HL-60 (cell line): ENCODE results near the gene DPH6.
A peak's percentile ranks its signal among the peaks of the same experiment; 100 is the strongest.

ENCODE experiments used
- DNase-seq, 2 experiments: peaks; one replicate each; pipeline ENCODE4 v3.0.0-alpha.2; 2010 to 2020; ENCODE audit warnings: low read depth in 1 of 2, low spot score in 1 of 2
- H3K27ac ChIP-seq: fragments of 250-450 bp; sonication (Bioruptor Pico); replicated peaks from 2 replicates; pipeline ENCODE4 v1.5.1; 2020; ENCODE audit warnings: mild to moderate bottlenecking, moderate library complexity
- H3K27me3 ChIP-seq: fragments of 250-450 bp; sonication (Bioruptor Pico); 2 replicates; pipeline ENCODE4 v1.5.1; 2021; ENCODE audit warnings: mild to moderate bottlenecking, moderate library complexity; ENCODE audit not compliant: insufficient read depth, poor library complexity, severe bottlenecking
- H3K4me3 ChIP-seq: replicated peaks from 2 replicates; pipeline ENCODE4 v1.5.1; 2011; ENCODE audit warnings: mild to moderate bottlenecking, control low read depth, low read length; ENCODE audit not compliant: insufficient read depth
- GABPA ChIP-seq: IDR thresholded peaks from 2 replicates; pipeline ENCODE4 v1.6.1; 2012; ENCODE audit warnings: low read depth
- POLR2AphosphoS5 ChIP-seq: IDR thresholded peaks from 2 replicates; pipeline ENCODE4 v1.6.1; 2012; ENCODE audit warnings: low read depth
- SPI1 ChIP-seq: IDR thresholded peaks from 2 replicates; pipeline ENCODE4 v1.6.1; 2012; ENCODE audit warnings: low read depth, mild to moderate bottlenecking, borderline replicate concordance
- microRNA-seq: library from miRNA; unstranded; fragments of <30 nt; microRNA quantifications from one replicate; pipeline ENCODE4, GENCODE V29; 2018
- TF ChIP-seq, protein P1 (sequence below): IDR thresholded peaks from one replicate; pipeline ENCODE4 v1.5.1; 2011; ENCODE audit warnings: low read length, control low read depth, inconsistent platforms; ENCODE audit not compliant: insufficient read depth
- TF ChIP-seq, protein P2 (sequence below): IDR thresholded peaks from 2 replicates; pipeline ENCODE4 v1.6.1; 2012; ENCODE audit warnings: low read depth; ENCODE audit not compliant: insufficient replicate concordance

DPH6 gene

GRCh38 chr15:35320911-35321310 is 225.1 kb downstream of the DPH6 start:
- DNase-seq: no peak
- Histone ChIP-seq H3K27ac (no peak overlapping the region), H3K27me3 (no peaks in the 10 kb centered on the region), H3K4me3 (no peak overlapping the region)
- TF ChIP-seq, protein P1, sequence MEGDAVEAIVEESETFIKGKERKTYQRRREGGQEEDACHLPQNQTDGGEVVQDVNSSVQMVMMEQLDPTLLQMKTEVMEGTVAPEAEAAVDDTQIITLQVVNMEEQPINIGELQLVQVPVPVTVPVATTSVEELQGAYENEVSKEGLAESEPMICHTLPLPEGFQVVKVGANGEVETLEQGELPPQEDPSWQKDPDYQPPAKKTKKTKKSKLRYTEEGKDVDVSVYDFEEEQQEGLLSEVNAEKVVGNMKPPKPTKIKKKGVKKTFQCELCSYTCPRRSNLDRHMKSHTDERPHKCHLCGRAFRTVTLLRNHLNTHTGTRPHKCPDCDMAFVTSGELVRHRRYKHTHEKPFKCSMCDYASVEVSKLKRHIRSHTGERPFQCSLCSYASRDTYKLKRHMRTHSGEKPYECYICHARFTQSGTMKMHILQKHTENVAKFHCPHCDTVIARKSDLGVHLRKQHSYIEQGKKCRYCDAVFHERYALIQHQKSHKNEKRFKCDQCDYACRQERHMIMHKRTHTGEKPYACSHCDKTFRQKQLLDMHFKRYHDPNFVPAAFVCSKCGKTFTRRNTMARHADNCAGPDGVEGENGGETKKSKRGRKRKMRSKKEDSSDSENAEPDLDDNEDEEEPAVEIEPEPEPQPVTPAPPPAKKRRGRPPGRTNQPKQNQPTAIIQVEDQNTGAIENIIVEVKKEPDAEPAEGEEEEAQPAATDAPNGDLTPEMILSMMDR: no peak
- no peak for TF ChIP-seq SPI1
- TF ChIP-seq GABPA: no peak
- TF ChIP-seq, protein P2, sequence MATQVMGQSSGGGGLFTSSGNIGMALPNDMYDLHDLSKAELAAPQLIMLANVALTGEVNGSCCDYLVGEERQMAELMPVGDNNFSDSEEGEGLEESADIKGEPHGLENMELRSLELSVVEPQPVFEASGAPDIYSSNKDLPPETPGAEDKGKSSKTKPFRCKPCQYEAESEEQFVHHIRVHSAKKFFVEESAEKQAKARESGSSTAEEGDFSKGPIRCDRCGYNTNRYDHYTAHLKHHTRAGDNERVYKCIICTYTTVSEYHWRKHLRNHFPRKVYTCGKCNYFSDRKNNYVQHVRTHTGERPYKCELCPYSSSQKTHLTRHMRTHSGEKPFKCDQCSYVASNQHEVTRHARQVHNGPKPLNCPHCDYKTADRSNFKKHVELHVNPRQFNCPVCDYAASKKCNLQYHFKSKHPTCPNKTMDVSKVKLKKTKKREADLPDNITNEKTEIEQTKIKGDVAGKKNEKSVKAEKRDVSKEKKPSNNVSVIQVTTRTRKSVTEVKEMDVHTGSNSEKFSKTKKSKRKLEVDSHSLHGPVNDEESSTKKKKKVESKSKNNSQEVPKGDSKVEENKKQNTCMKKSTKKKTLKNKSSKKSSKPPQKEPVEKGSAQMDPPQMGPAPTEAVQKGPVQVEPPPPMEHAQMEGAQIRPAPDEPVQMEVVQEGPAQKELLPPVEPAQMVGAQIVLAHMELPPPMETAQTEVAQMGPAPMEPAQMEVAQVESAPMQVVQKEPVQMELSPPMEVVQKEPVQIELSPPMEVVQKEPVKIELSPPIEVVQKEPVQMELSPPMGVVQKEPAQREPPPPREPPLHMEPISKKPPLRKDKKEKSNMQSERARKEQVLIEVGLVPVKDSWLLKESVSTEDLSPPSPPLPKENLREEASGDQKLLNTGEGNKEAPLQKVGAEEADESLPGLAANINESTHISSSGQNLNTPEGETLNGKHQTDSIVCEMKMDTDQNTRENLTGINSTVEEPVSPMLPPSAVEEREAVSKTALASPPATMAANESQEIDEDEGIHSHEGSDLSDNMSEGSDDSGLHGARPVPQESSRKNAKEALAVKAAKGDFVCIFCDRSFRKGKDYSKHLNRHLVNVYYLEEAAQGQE: no peak
- TF ChIP-seq POLR2AphosphoS5: no peak

Small RNA genes lying within 50 kb of the gene (microRNA-seq; reads per million reads assigned to microRNA genes)
- gene MIR3942: 14.5 reads per million, percentile 39 among the genes with 10 or more reads in this experiment
